Measurements from ENCODE around the gene XRCC4.

XRCC4 gene

GRCh38 chr5:83197326-83197967 is 120.1 kb downstream of the XRCC4 start:
- Histone ChIP-seq H3K14ac (ENCODE audit: low read length) (no peak overlapping the region), H4K91ac (ENCODE audit: low read depth, low read length, poor library complexity) (no peak overlapping the region), H2AK5ac (ENCODE audit: low read depth, low read length) (no peak overlapping the region), H3K4me2 (ENCODE audit: insufficient read depth, low read length, poor library complexity, severe bottlenecking) (no peak overlapping the region), H2BK15ac (ENCODE audit: low read length) (no peak overlapping the region), H3K23ac (ENCODE audit: low read depth, low read length, poor library complexity) (no peak overlapping the region), H3K9me3 (replicated peaks in 1 of 2; ENCODE audit: control insufficient read depth in 2 of 2, insufficient read depth in 1 of 2, low read depth in 1 of 2, low read length in 2 of 2) (no peaks in the 10 kb centered on the region), H3K36me3 (replicated peaks in 1 of 2; ENCODE audit: control insufficient read depth in 2 of 2, insufficient read depth in 2 of 2, low read length in 2 of 2) (no peaks in the 10 kb centered on the region), H3K27me3 (ENCODE audit: control insufficient read depth in 3 of 3, insufficient read depth in 3 of 3, low read depth in 1 of 3, low read length in 3 of 3) (no peaks in the 10 kb centered on the region), H3K79me1 (ENCODE audit: low read depth, low read length) (no peaks in the 10 kb centered on the region), H3K27ac (replicated peaks; ENCODE audit: low read length) (no peak overlapping the region), H3K4ac (ENCODE audit: low read length) (no peak overlapping the region), H2BK5ac (ENCODE audit: low read length) (no peak overlapping the region), H2BK12ac (ENCODE audit: low read length) (no peak overlapping the region), H2AFZ (ENCODE audit: low read length) (peak overlapping the region; percentile 69), H3K4me3 (ENCODE audit: low read length in 2 of 2) (no peak overlapping the region), H3K9ac (ENCODE audit: low read depth, low read length, poor library complexity) (no peak overlapping the region), H2BK120ac (ENCODE audit: low read depth, low read length) (no peak overlapping the region), H3K18ac (ENCODE audit: low read length) (no peak overlapping the region), H3K4me1 (ENCODE audit: control insufficient read depth in 2 of 2, insufficient read depth in 1 of 2, low read depth in 1 of 2, low read length in 2 of 2) (peaks cover 4 to 10% of the 10 kb centered on the region in 2 donors), H4K8ac (ENCODE audit: low read depth, low read length) (no peak overlapping the region)
- no CpG with 5 or more reads among the region's 2 CpGs for WGBS, 2 donors (ENCODE audit: extremely low coverage in 2 of 2, insufficient read length in 2 of 2, insufficient replicate concordance in 1 of 2)
- DNase-seq (ENCODE audit: low spot score) = no peak

- H2BK15ac ChIP-seq (ENCODE audit: low read length) = no peak overlapping the region
- no peak overlapping the region for H4K91ac ChIP-seq (ENCODE audit: low read depth, low read length, poor library complexity)
- no peak overlapping the region for H3K27ac ChIP-seq (replicated peaks; ENCODE audit: low read length)
- H3K23ac ChIP-seq (ENCODE audit: low read depth, low read length, poor library complexity) = no peak overlapping the region
- no peak overlapping the region for H2BK5ac ChIP-seq (ENCODE audit: low read length)
- no peak overlapping the region for H3K4me2 ChIP-seq (ENCODE audit: insufficient read depth, low read length, poor library complexity, severe bottlenecking)
- no peak overlapping the region for H3K4ac ChIP-seq (ENCODE audit: low read length)
- H3K9me3 ChIP-seq (replicated peaks in 1 of 2; ENCODE audit: control insufficient read depth in 2 of 2, insufficient read depth in 1 of 2, low read depth in 1 of 2, low read length in 2 of 2) = no peaks in the 10 kb centered on the region
- H2BK12ac ChIP-seq (ENCODE audit: low read length) = no peak overlapping the region
- no CpG with 5 or more reads among the region's 5 CpGs for WGBS, 2 donors (ENCODE audit: extremely low coverage in 2 of 2, insufficient read length in 2 of 2, insufficient replicate concordance in 1 of 2)
- no peaks in the 10 kb centered on the region for H3K79me1 ChIP-seq (ENCODE audit: low read depth, low read length)
- H2AFZ ChIP-seq (ENCODE audit: low read length) = peak overlapping the region; percentile 24
- H3K36me3 ChIP-seq (replicated peaks in 1 of 2; ENCODE audit: control insufficient read depth in 2 of 2, insufficient read depth in 2 of 2, low read length in 2 of 2) = no peaks in the 10 kb centered on the region
- H2BK120ac ChIP-seq (ENCODE audit: low read depth, low read length) = no peak overlapping the region
- no peak overlapping the region for H3K14ac ChIP-seq (ENCODE audit: low read length)
- H3K4me3 ChIP-seq (ENCODE audit: low read length in 2 of 2) = no peak overlapping the region
- peaks cover 4 to 10% of the 10 kb centered on the region in 2 donors for H3K4me1 ChIP-seq (ENCODE audit: control insufficient read depth in 2 of 2, insufficient read depth in 1 of 2, low read depth in 1 of 2, low read length in 2 of 2)
- no peak overlapping the region for H2AK5ac ChIP-seq (ENCODE audit: low read depth, low read length)
- no peak overlapping the region for H3K18ac ChIP-seq (ENCODE audit: low read length)
- H3K27me3 ChIP-seq (ENCODE audit: control insufficient read depth in 3 of 3, insufficient read depth in 3 of 3, low read depth in 1 of 3, low read length in 3 of 3) = no peaks in the 10 kb centered on the region
- H4K8ac ChIP-seq (ENCODE audit: low read depth, low read length) = no peak overlapping the region
- H3K9ac ChIP-seq (ENCODE audit: low read depth, low read length, poor library complexity) = no peak overlapping the region
- DNase-seq (ENCODE audit: low spot score) = no peak
These were observed 121.8 kb downstream of the XRCC4 start for GRCh38 chr5:83199126-83199525.

GRCh38 chr5:83204651-83205050 is 127.3 kb downstream of the XRCC4 start:
- no peak overlapping the region for H3K23ac ChIP-seq (ENCODE audit: low read depth, low read length, poor library complexity)
- H2AFZ ChIP-seq (ENCODE audit: low read length) = no peak overlapping the region
- no peak overlapping the region for H3K27ac ChIP-seq (replicated peaks; ENCODE audit: low read length)
- no peak overlapping the region for H2AK5ac ChIP-seq (ENCODE audit: low read depth, low read length)
- no peak overlapping the region for H4K91ac ChIP-seq (ENCODE audit: low read depth, low read length, poor library complexity)
- H3K4ac ChIP-seq (ENCODE audit: low read length) = no peak overlapping the region
- H3K4me2 ChIP-seq (ENCODE audit: insufficient read depth, low read length, poor library complexity, severe bottlenecking) = no peak overlapping the region
- DNase-seq (ENCODE audit: low spot score) = no peak
- no peaks in the 10 kb centered on the region for H3K79me1 ChIP-seq (ENCODE audit: low read depth, low read length)
- H4K8ac ChIP-seq (ENCODE audit: low read depth, low read length) = no peak overlapping the region
- H2BK5ac ChIP-seq (ENCODE audit: low read length) = no peak overlapping the region
- no peak overlapping the region for H3K14ac ChIP-seq (ENCODE audit: low read length)
- no CpG with 5 or more reads among the region's 1 CpG for WGBS, 2 donors (ENCODE audit: extremely low coverage in 2 of 2, insufficient read length in 2 of 2, insufficient replicate concordance in 1 of 2)
- H3K36me3 ChIP-seq (replicated peaks in 1 of 2; ENCODE audit: control insufficient read depth in 2 of 2, insufficient read depth in 2 of 2, low read length in 2 of 2) = no peaks in the 10 kb centered on the region
- no peak overlapping the region for H3K18ac ChIP-seq (ENCODE audit: low read length)
- no peak overlapping the region for H2BK12ac ChIP-seq (ENCODE audit: low read length)
- no peak overlapping the region for H2BK120ac ChIP-seq (ENCODE audit: low read depth, low read length)
- no peak overlapping the region for H3K9ac ChIP-seq (ENCODE audit: low read depth, low read length, poor library complexity)
- H3K4me3 ChIP-seq (ENCODE audit: low read length in 2 of 2) = no peak overlapping the region
- H3K4me1 ChIP-seq (ENCODE audit: control insufficient read depth in 2 of 2, insufficient read depth in 1 of 2, low read depth in 1 of 2, low read length in 2 of 2) = no peaks in the 10 kb centered on the region
- no peaks in the 10 kb centered on the region for H3K27me3 ChIP-seq (ENCODE audit: control insufficient read depth in 3 of 3, insufficient read depth in 3 of 3, low read depth in 1 of 3, low read length in 3 of 3)
- H3K9me3 ChIP-seq (replicated peaks in 1 of 2; ENCODE audit: control insufficient read depth in 2 of 2, insufficient read depth in 1 of 2, low read depth in 1 of 2, low read length in 2 of 2) = no peaks in the 10 kb centered on the region
- no peak overlapping the region for H2BK15ac ChIP-seq (ENCODE audit: low read length)

- Histone ChIP-seq H2BK12ac (ENCODE audit: low read length) (no peak overlapping the region), H3K27me3 (ENCODE audit: control insufficient read depth in 3 of 3, insufficient read depth in 3 of 3, low read depth in 1 of 3, low read length in 3 of 3) (no peaks in the 10 kb centered on the region), H3K9ac (ENCODE audit: low read depth, low read length, poor library complexity) (no peak overlapping the region), H3K18ac (ENCODE audit: low read length) (no peak overlapping the region), H2BK5ac (ENCODE audit: low read length) (no peak overlapping the region), H3K4me2 (ENCODE audit: insufficient read depth, low read length, poor library complexity, severe bottlenecking) (no peak overlapping the region), H3K14ac (ENCODE audit: low read length) (no peak overlapping the region), H3K4ac (ENCODE audit: low read length) (no peak overlapping the region), H2BK15ac (ENCODE audit: low read length) (no peak overlapping the region), H3K36me3 (replicated peaks in 1 of 2; ENCODE audit: control insufficient read depth in 2 of 2, insufficient read depth in 2 of 2, low read length in 2 of 2) (no peaks in the 10 kb centered on the region), H3K79me1 (ENCODE audit: low read depth, low read length) (no peaks in the 10 kb centered on the region), H3K4me3 (ENCODE audit: low read length in 2 of 2) (no peak overlapping the region), H2AFZ (ENCODE audit: low read length) (no peak overlapping the region), H3K9me3 (replicated peaks in 1 of 2; ENCODE audit: control insufficient read depth in 2 of 2, insufficient read depth in 1 of 2, low read depth in 1 of 2, low read length in 2 of 2) (no peaks in the 10 kb centered on the region), H3K27ac (replicated peaks; ENCODE audit: low read length) (no peak overlapping the region), H2BK120ac (ENCODE audit: low read depth, low read length) (no peak overlapping the region), H3K23ac (ENCODE audit: low read depth, low read length, poor library complexity) (no peak overlapping the region), H4K91ac (ENCODE audit: low read depth, low read length, poor library complexity) (no peak overlapping the region), H2AK5ac (ENCODE audit: low read depth, low read length) (no peak overlapping the region), H4K8ac (ENCODE audit: low read depth, low read length) (no peak overlapping the region), H3K4me1 (ENCODE audit: control insufficient read depth in 2 of 2, insufficient read depth in 1 of 2, low read depth in 1 of 2, low read length in 2 of 2) (no peaks in the 10 kb centered on the region)
- DNase-seq (ENCODE audit: low spot score) = no peak
These were observed 132.6 kb downstream of the XRCC4 start for GRCh38 chr5:83209963-83210362.
